D721Med (cell line): ENCODE measurements around the gene CTNNB1.

Source experiments
- DNase-seq: peaks from one replicate; pipeline ENCODE4 v3.0.0; 2011; ENCODE audit warnings: low spot score; ENCODE audit not compliant: insufficient read length
- FAIRE-seq: peaks from 2 replicates; lab custom pipeline; 2011; peaks lifted over from hg19 to GRCh38; lab: Jason Lieb, UNC
- CTCF ChIP-seq: IDR thresholded peaks from 2 replicates; pipeline ENCODE4 v1.5.1; 2012; ENCODE audit warnings: mild to moderate bottlenecking, control low read depth; ENCODE audit not compliant: insufficient read depth; ENCODE audit errors: missing control alignments

The CTNNB1 gene

GRCh38 chr3:41192885-41193284, 6.4 kb upstream of the CTNNB1 start:
- TF ChIP-seq CTCF: no peak
- DNase-seq: no peak
- no peak for FAIRE-seq

- TF ChIP-seq CTCF: no peak
- no peak for DNase-seq
- FAIRE-seq: no peak
Observed at GRCh38 chr3:41193794-41194539, 5.3 kb upstream of the CTNNB1 start.

- no peak for FAIRE-seq
- DNase-seq: no peak
- no peak for TF ChIP-seq CTCF
Observed at GRCh38 chr3:41194701-41195100, 4.6 kb upstream of the CTNNB1 start.

- TF ChIP-seq CTCF: no peak
- DNase-seq (no peak), FAIRE-seq (no peak)
Observed at GRCh38 chr3:41195946-41196345, 3.4 kb upstream of the CTNNB1 start.

GRCh38 chr3:41196499-41197410, 2.5 kb upstream of the CTNNB1 start:
- TF ChIP-seq CTCF: no peak
- FAIRE-seq (no peak), DNase-seq (no peak)

- FAIRE-seq: no peak
- no peak for TF ChIP-seq CTCF
- no peak for DNase-seq
Observed at GRCh38 chr3:41198046-41198445, 1.3 kb upstream of the CTNNB1 start.

GRCh38 chr3:41198526-41198925, 779 bp upstream of the CTNNB1 start:
- TF ChIP-seq CTCF: no peak
- no peak for FAIRE-seq
- DNase-seq: no peak
